Measurements from ENCODE around the gene ZSWIM6. TPM values are rescaled to one million over a fixed set of nuclear protein-coding genes. Genes with fewer than 3 reads are reported as not detected.
A peak's percentile ranks its signal among the peaks of the same experiment; 100 is the strongest.

Gene ZSWIM6
- total RNA-seq, 1 experiment from 2014 or later: 4.2 TPM

DNA sequence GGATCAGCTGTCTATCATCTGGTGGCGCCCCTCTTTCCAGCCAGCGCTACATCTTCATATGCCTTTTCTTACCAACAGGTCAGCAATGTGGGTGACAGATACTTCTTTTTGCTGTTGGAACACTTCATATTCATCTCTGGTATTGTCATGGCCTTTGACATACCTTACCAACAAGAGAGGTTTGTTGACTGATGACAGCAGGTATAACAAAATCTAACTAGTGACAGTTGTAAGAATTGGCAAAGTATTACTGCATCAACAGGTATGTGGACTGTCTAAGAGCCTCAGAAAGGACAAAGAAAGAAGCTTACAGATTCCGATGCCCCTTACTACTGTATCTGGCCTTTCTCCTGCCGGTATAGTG, 29.9 kb upstream of the ZSWIM6 start:
- no peak overlapping the region for H3K4me3 ChIP-seq (ENCODE audit: low read length)
- no peaks in the 10 kb centered on the region for H4K20me1 ChIP-seq (ENCODE audit: insufficient read depth, low read depth, low read length)
- no peak overlapping the region for H3K27ac ChIP-seq (ENCODE audit: low read length)
- no peak overlapping the region for H3K4me2 ChIP-seq (ENCODE audit: low read depth, low read length, poor library complexity, severe bottlenecking)
- no peaks in the 10 kb centered on the region for H3K79me2 ChIP-seq (ENCODE audit: low read length)
- no peaks in the 10 kb centered on the region for H3K36me3 ChIP-seq (ENCODE audit: insufficient read depth, low read length)
- H3K9me2 ChIP-seq (replicated peaks; ENCODE audit: insufficient read depth, low read length): no peaks in the 10 kb centered on the region
- no peaks in the 10 kb centered on the region for H3K27me3 ChIP-seq (ENCODE audit: low read length)
- H3K9ac ChIP-seq (ENCODE audit: low read length): no peak overlapping the region
- no peak overlapping the region for H2AFZ ChIP-seq (ENCODE audit: low read length)
- no peak for DNase-seq
- no peaks in the 10 kb centered on the region for H3K4me1 ChIP-seq (ENCODE audit: low read length)
- no peaks in the 10 kb centered on the region for H3K9me3 ChIP-seq (ENCODE audit: low read length)

DNA sequence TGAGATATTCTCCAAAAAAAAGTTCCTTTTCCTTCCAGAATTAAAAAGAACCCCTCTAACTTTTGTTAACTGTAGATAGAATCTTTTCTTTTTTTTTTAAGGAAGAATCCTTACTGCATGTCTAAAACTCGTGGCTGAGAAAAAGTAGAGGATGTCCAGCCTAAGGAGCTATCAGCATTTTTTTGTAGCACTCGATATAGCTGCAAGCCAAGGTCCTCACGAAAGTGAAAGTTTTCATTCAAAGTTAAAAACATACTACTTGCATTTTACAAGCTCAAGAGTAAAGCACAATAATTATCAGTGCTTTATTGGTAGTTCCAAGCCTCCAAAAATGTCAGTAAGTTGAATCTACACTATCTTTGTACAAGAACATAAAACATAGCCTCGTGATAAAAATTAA, 28.7 kb upstream of the ZSWIM6 start:
- no peak overlapping the region for H3K9ac ChIP-seq (ENCODE audit: low read length)

GRCh38 chr5:61304590-61305381, 27.3 kb upstream of the ZSWIM6 start:
- Histone ChIP-seq H3K9me3 (ENCODE audit: low read length) (no peaks in the 10 kb centered on the region), H3K27me3 (ENCODE audit: low read length) (no peaks in the 10 kb centered on the region), H3K79me2 (ENCODE audit: low read length) (no peaks in the 10 kb centered on the region), H3K4me1 (ENCODE audit: low read length) (no peaks in the 10 kb centered on the region), H4K20me1 (ENCODE audit: insufficient read depth, low read depth, low read length) (no peaks in the 10 kb centered on the region), H3K4me3 (ENCODE audit: low read length) (no peak overlapping the region), H3K9ac (ENCODE audit: low read length) (no peak overlapping the region), H3K4me2 (ENCODE audit: low read depth, low read length, poor library complexity, severe bottlenecking) (no peak overlapping the region), H3K27ac (ENCODE audit: low read length) (no peak overlapping the region), H3K9me2 (replicated peaks; ENCODE audit: insufficient read depth, low read length) (no peaks in the 10 kb centered on the region), H2AFZ (ENCODE audit: low read length) (no peak overlapping the region), H3K36me3 (ENCODE audit: insufficient read depth, low read length) (no peaks in the 10 kb centered on the region)
- DNase-seq: no peak

More for the DNA sequence above, 28.7 kb upstream of the ZSWIM6 start:
- Histone ChIP-seq H2AFZ (ENCODE audit: low read length) (no peak overlapping the region), H3K79me2 (ENCODE audit: low read length) (no peaks in the 10 kb centered on the region), H3K9me3 (ENCODE audit: low read length) (no peaks in the 10 kb centered on the region), H3K9me2 (replicated peaks; ENCODE audit: insufficient read depth, low read length) (no peaks in the 10 kb centered on the region), H3K4me3 (ENCODE audit: low read length) (no peak overlapping the region), H3K36me3 (ENCODE audit: insufficient read depth, low read length) (no peaks in the 10 kb centered on the region), H4K20me1 (ENCODE audit: insufficient read depth, low read depth, low read length) (no peaks in the 10 kb centered on the region), H3K27ac (ENCODE audit: low read length) (no peak overlapping the region), H3K27me3 (ENCODE audit: low read length) (no peaks in the 10 kb centered on the region), H3K4me1 (ENCODE audit: low read length) (no peaks in the 10 kb centered on the region), H3K4me2 (ENCODE audit: low read depth, low read length, poor library complexity, severe bottlenecking) (peak overlapping the region; percentile 36)
- DNase-seq: no peak

DNA sequence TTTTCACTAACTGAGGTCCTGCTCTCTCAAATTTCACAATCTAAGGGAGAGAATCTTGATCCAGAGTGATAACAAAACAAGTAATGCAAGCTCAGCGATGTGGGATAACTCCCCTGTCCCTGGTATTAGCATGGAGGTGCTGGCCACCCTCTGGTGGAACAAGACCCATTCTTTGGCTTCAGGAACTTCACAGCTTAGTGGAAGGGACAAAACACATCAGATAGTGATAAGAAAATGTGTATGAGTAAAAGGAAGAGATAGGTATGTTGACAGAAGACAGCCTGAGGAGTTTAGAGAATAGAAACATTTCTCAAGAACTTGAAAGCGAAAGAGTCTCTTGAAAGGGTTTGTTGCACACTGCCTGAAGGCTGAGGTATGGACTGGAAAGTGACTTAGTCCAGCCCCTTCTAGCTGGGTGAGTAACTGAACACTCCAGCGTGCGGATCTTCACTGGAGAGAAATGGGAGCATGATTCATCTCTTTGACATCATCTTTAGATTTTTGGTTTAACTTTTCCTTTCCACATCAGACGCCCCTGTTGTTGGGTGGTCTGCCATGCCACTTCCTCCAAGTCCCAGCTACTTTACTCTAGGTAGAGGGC, 25.4 kb upstream of the ZSWIM6 start:
- no peak overlapping the region for H3K4me3 ChIP-seq (ENCODE audit: low read length)
- no peaks in the 10 kb centered on the region for H3K36me3 ChIP-seq (ENCODE audit: insufficient read depth, low read length)
- no peak overlapping the region for H2AFZ ChIP-seq (ENCODE audit: low read length)
- no peak overlapping the region for H3K9ac ChIP-seq (ENCODE audit: low read length)
- no peak overlapping the region for H3K27ac ChIP-seq (ENCODE audit: low read length)
- no peak for DNase-seq
- H3K9me2 ChIP-seq (replicated peaks; ENCODE audit: insufficient read depth, low read length): no peaks in the 10 kb centered on the region
- no peaks in the 10 kb centered on the region for H3K27me3 ChIP-seq (ENCODE audit: low read length)
- H3K4me1 ChIP-seq (ENCODE audit: low read length): no peaks in the 10 kb centered on the region
- no peak overlapping the region for H3K4me2 ChIP-seq (ENCODE audit: low read depth, low read length, poor library complexity, severe bottlenecking)
- no peaks in the 10 kb centered on the region for H4K20me1 ChIP-seq (ENCODE audit: insufficient read depth, low read depth, low read length)
- H3K9me3 ChIP-seq (ENCODE audit: low read length): no peaks in the 10 kb centered on the region
- no peaks in the 10 kb centered on the region for H3K79me2 ChIP-seq (ENCODE audit: low read length)

GRCh38 chr5:61307191-61307590, 24.9 kb upstream of the ZSWIM6 start:
- no peaks in the 10 kb centered on the region for H4K20me1 ChIP-seq (ENCODE audit: insufficient read depth, low read depth, low read length)
- H3K27ac ChIP-seq (ENCODE audit: low read length): no peak overlapping the region
- H3K4me3 ChIP-seq (ENCODE audit: low read length): no peak overlapping the region
- H2AFZ ChIP-seq (ENCODE audit: low read length): no peak overlapping the region
- H3K9ac ChIP-seq (ENCODE audit: low read length): no peak overlapping the region
- H3K9me2 ChIP-seq (replicated peaks; ENCODE audit: insufficient read depth, low read length): no peaks in the 10 kb centered on the region
- H3K79me2 ChIP-seq (ENCODE audit: low read length): no peaks in the 10 kb centered on the region
- no peaks in the 10 kb centered on the region for H3K27me3 ChIP-seq (ENCODE audit: low read length)
- no peak for DNase-seq
- no peaks in the 10 kb centered on the region for H3K9me3 ChIP-seq (ENCODE audit: low read length)
- H3K4me2 ChIP-seq (ENCODE audit: low read depth, low read length, poor library complexity, severe bottlenecking): no peak overlapping the region
- H3K36me3 ChIP-seq (ENCODE audit: insufficient read depth, low read length): no peaks in the 10 kb centered on the region
- no peaks in the 10 kb centered on the region for H3K4me1 ChIP-seq (ENCODE audit: low read length)

GRCh38 chr5:61307611-61308010, 24.4 kb upstream of the ZSWIM6 start:
- H3K9me2 ChIP-seq (replicated peaks; ENCODE audit: insufficient read depth, low read length): no peaks in the 10 kb centered on the region
- no peak overlapping the region for H3K4me3 ChIP-seq (ENCODE audit: low read length)
- no peaks in the 10 kb centered on the region for H4K20me1 ChIP-seq (ENCODE audit: insufficient read depth, low read depth, low read length)
- H3K79me2 ChIP-seq (ENCODE audit: low read length): no peaks in the 10 kb centered on the region
- H3K9me3 ChIP-seq (ENCODE audit: low read length): no peaks in the 10 kb centered on the region
- no peak for DNase-seq
- H2AFZ ChIP-seq (ENCODE audit: low read length): no peak overlapping the region
- no peak overlapping the region for H3K9ac ChIP-seq (ENCODE audit: low read length)
- H3K27me3 ChIP-seq (ENCODE audit: low read length): no peaks in the 10 kb centered on the region
- no peaks in the 10 kb centered on the region for H3K36me3 ChIP-seq (ENCODE audit: insufficient read depth, low read length)
- H3K4me2 ChIP-seq (ENCODE audit: low read depth, low read length, poor library complexity, severe bottlenecking): no peak overlapping the region
- no peak overlapping the region for H3K27ac ChIP-seq (ENCODE audit: low read length)
- no peaks in the 10 kb centered on the region for H3K4me1 ChIP-seq (ENCODE audit: low read length)

DNA sequence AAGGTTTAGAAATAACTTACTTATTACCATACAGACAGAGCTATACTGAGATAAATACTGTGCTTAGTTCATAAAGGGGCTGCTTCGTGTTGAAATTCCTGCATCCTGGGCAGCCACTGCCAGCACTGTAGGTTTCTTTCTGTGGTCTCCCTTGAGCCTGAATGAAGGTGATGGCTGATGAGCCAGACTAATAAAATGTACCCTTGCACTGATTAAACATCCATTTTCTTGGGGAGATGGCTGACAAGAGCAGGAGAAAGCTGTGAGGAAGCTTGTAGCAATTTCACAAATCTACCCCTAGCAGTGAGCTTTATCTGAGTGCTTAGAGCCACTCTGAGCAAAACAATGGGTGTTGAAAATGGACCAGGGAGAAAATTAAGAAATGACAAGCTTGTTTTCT, 23.3 kb upstream of the ZSWIM6 start:
- Histone ChIP-seq H3K79me2 (ENCODE audit: low read length) (no peaks in the 10 kb centered on the region), H3K27ac (ENCODE audit: low read length) (no peak overlapping the region), H3K4me2 (ENCODE audit: low read depth, low read length, poor library complexity, severe bottlenecking) (no peak overlapping the region), H2AFZ (ENCODE audit: low read length) (no peak overlapping the region), H3K27me3 (ENCODE audit: low read length) (no peaks in the 10 kb centered on the region), H3K36me3 (ENCODE audit: insufficient read depth, low read length) (no peaks in the 10 kb centered on the region), H3K9me3 (ENCODE audit: low read length) (no peaks in the 10 kb centered on the region), H3K9ac (ENCODE audit: low read length) (no peak overlapping the region), H4K20me1 (ENCODE audit: insufficient read depth, low read depth, low read length) (no peaks in the 10 kb centered on the region), H3K4me1 (ENCODE audit: low read length) (no peaks in the 10 kb centered on the region), H3K9me2 (replicated peaks; ENCODE audit: insufficient read depth, low read length) (no peaks in the 10 kb centered on the region), H3K4me3 (ENCODE audit: low read length) (no peak overlapping the region)
- DNase-seq: no peak

GRCh38 chr5:61309115-61309514, 22.9 kb upstream of the ZSWIM6 start:
- Histone ChIP-seq H3K9ac (ENCODE audit: low read length) (no peak overlapping the region), H3K4me1 (ENCODE audit: low read length) (no peaks in the 10 kb centered on the region), H2AFZ (ENCODE audit: low read length) (no peak overlapping the region), H4K20me1 (ENCODE audit: insufficient read depth, low read depth, low read length) (no peaks in the 10 kb centered on the region), H3K9me2 (replicated peaks; ENCODE audit: insufficient read depth, low read length) (no peaks in the 10 kb centered on the region), H3K79me2 (ENCODE audit: low read length) (no peaks in the 10 kb centered on the region), H3K9me3 (ENCODE audit: low read length) (no peaks in the 10 kb centered on the region), H3K27ac (ENCODE audit: low read length) (no peak overlapping the region), H3K4me2 (ENCODE audit: low read depth, low read length, poor library complexity, severe bottlenecking) (no peak overlapping the region), H3K36me3 (ENCODE audit: insufficient read depth, low read length) (no peaks in the 10 kb centered on the region), H3K27me3 (ENCODE audit: low read length) (no peaks in the 10 kb centered on the region), H3K4me3 (ENCODE audit: low read length) (no peak overlapping the region)
- no peak for DNase-seq
